Measurements from ENCODE around the gene RSPH6A. TPM values are rescaled to one million over a fixed set of nuclear protein-coding genes. Genes with fewer than 3 reads are reported as not detected.

Gene RSPH6A
- total RNA-seq, 4 donors from 2014 or later = 0.54 to 3.3 TPM; not detected in 2

DNA sequence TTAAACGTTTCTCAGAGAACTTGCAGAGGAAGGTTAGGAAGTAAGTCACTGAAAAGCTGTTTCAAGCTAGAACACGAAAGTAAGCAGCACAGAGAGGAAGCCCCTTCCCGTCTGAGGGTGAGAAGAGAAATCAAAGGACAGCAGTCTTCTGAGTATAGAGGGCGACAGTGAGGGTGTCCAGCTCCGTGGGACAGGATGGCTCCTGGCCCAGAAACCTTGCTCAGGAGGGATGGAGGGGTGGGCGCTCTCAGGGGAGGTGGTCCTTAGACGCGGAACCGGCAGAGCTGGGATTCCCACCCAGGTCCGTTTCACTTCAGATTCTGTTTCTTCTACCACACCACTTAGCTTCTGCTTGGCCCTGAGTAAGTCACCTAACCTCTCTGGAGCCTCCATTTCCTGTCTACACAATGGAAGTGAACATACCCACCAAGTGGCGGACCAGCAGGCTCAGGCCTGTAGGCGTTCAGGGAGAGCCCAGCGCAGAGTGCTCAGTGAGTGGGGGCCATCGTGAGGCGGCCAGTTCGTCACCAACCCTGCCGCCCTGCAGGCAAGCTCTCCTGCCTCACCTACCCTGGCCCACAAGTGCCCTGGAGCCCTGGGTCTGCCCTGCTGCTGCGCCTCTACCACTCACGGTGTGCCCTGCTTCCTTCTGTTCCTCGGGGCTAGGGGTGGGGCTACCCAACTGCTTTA lies 5.5 kb upstream of the RSPH6A start:
- peaks cover 0 to 6% (median 0%) of the 10 kb centered on the region in 4 donors for H3K4me1 ChIP-seq
- peaks cover 0 to 57% (median 0%) of the 10 kb centered on the region in 3 donors for H3K36me3 ChIP-seq
- H3K27me3 ChIP-seq = no peaks in the 10 kb centered on the region
- DNase-seq = no peak
- no peak for TF ChIP-seq POLR2A (IDR thresholded peaks at IDR 0.05)
- TF ChIP-seq, protein P1, sequence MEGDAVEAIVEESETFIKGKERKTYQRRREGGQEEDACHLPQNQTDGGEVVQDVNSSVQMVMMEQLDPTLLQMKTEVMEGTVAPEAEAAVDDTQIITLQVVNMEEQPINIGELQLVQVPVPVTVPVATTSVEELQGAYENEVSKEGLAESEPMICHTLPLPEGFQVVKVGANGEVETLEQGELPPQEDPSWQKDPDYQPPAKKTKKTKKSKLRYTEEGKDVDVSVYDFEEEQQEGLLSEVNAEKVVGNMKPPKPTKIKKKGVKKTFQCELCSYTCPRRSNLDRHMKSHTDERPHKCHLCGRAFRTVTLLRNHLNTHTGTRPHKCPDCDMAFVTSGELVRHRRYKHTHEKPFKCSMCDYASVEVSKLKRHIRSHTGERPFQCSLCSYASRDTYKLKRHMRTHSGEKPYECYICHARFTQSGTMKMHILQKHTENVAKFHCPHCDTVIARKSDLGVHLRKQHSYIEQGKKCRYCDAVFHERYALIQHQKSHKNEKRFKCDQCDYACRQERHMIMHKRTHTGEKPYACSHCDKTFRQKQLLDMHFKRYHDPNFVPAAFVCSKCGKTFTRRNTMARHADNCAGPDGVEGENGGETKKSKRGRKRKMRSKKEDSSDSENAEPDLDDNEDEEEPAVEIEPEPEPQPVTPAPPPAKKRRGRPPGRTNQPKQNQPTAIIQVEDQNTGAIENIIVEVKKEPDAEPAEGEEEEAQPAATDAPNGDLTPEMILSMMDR (IDR thresholded peaks at IDR 0.05) = no peak
- no peak overlapping the region for H3K27ac ChIP-seq
- no peaks in the 10 kb centered on the region for H3K9me3 ChIP-seq
- H3K4me3 ChIP-seq = no peak overlapping the region

DNA sequence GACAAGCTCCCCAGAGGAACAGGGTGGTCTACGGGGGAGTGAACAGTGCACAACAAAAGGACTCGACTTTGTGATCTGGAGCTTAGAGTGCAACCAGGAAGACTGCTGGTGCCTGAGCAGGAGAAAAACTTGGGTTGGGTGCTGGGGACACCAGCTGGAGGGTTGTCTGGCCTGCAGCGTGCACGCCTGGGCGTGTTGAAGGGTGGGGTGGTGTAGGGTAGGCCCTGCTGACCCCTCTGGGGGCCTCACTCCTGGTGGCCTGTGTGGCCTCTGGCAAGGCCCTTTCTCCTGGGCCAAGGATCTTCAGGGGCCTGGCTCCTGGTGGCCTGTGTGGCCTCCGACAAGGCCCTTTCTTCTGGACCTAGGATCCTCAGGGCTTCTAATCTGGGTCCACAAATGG lies 4.7 kb upstream of the RSPH6A start:
- TF ChIP-seq POLR2A (IDR thresholded peaks at IDR 0.05) = no peak
- TF ChIP-seq, protein P1 (IDR thresholded peaks at IDR 0.05) = no peak
- Histone ChIP-seq H3K27ac (no peak overlapping the region), H3K4me1 (peaks cover 0 to 14% (median 0%) of the 10 kb centered on the region in 4 donors), H3K9me3 (no peaks in the 10 kb centered on the region), H3K27me3 (no peaks in the 10 kb centered on the region), H3K4me3 (no peak overlapping the region), H3K36me3 (peaks cover 0 to 49% (median 0%) of the 10 kb centered on the region in 3 donors)
- no peak for DNase-seq

DNA sequence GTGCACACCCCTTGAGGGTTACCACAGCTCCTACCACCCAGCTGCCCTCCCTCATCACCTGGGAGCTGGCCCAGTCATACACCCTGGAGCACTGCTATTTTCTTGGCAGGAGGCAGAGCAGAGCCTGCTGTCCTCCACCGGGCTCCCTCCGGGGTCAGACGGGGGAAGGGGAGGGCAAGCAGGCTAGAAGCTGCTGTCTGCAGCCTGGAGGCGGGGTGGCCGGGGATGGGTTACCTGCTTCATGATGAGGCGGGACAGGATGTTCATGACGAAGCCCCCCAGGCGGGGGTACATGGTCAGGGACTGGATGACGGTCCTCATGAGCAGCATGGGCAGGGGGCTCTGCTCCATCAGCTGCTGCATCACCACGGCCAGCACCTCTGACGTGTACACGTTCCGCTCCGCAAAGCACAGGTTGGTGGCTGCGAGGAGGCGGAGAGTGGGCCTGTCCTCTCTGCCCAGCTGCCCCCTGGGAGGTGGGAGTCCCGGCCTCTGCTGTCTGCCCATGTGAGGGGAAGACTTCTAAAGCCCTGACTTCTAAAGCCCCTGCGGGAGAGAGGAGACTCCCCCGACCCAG lies 2.7 kb upstream of the RSPH6A start:
- H3K27ac ChIP-seq = no peak overlapping the region
- no peak for TF ChIP-seq POLR2A (IDR thresholded peaks at IDR 0.05)
- TF ChIP-seq, protein P1 (IDR thresholded peaks at IDR 0.05) = no peak
- H3K9me3 ChIP-seq = no peaks in the 10 kb centered on the region
- DNase-seq = no peak
- no peak overlapping the region for H3K4me3 ChIP-seq
- peaks cover 0 to 17% (median 0%) of the 10 kb centered on the region in 4 donors for H3K4me1 ChIP-seq
- peaks cover 0 to 34% (median 0%) of the 10 kb centered on the region in 3 donors for H3K36me3 ChIP-seq
- no peaks in the 10 kb centered on the region for H3K27me3 ChIP-seq

DNA sequence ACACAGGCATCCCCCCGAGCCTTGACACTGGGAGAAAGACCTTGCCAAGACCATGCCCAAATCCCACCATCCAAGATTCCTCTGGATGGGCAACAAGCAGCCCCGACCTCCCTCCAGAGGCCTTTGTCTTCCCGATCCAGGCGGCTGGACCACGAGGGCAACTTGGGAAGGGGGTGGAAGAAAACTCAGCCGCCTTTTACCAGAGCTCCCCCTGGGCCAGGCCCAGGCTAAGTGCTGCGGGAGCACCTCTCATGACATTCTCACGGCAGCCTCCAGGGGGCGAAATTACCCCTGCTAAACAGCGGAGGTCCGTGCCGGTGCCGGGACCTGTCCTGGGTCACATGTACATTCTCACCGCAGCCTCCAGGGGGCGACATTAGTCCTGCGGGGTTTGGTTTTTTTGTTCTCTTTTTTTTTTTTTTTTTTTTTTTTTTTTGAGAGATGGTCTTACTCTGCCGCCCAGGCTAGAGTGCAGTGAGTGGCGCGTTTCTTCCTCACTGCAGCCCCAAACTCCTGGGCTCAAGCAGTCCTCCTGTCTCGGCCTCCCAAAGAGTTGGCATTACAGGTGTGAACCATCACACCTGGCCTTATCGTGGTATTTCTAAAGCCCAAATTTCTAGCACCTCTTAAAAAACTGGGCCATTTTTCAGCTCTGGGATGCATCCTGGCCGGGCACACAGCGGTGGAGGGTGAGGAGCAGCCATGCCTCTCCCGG lies 2.1 kb upstream of the RSPH6A start:
- no peaks in the 10 kb centered on the region for H3K27me3 ChIP-seq
- no peak overlapping the region for H3K4me3 ChIP-seq
- H3K4me1 ChIP-seq = peaks cover 0 to 17% (median 0%) of the 10 kb centered on the region in 4 donors
- H3K27ac ChIP-seq = no peak overlapping the region
- TF ChIP-seq, protein P1 (IDR thresholded peaks at IDR 0.05) = peak; percentile 94 to 99 (median 98)
- TF ChIP-seq POLR2A (IDR thresholded peaks at IDR 0.05) = no peak
- DNase-seq = peak; percentile 93 to 97 (median 96)
- no peaks in the 10 kb centered on the region for H3K9me3 ChIP-seq
- peaks cover 0 to 28% (median 0%) of the 10 kb centered on the region in 3 donors for H3K36me3 ChIP-seq

DNA sequence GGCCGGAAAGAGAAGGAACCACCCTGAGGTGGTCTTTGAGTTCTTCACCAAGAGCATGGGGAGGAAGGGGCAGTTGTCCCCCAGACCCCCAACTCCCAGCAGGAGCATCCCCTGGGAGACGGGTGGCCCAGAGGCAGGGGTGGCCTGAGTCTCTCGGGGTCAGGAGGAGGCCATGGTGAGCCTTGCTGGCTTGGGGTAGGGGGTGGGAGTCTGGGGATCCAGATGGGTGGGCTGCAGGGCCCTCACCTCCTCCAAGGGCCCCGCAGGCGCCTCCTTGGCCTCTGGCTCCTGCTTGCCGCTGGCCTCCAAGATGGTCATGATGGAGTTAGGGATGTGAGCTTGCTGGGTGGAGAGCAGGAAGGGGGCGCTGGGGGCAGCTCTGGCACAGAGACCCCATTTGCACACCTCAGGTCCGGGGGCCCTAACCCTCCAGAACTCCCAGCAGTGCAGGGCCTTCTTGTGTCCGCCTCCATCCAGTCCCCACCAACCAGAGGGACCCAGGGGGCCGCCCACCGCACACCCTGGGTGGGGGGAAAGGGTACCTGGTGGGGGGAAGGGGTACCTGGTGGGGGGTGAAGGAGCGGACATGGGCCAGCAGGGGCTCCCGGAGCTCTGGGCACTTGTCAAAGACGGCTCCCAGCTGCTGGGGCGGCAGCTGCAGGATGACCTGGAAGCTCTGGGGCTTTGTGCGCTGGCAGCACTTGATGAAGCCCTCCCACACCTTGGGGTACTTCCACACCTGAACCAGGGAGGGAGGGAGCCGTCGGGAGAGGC lies 1.3 kb upstream of the RSPH6A start:
- no peak for DNase-seq
- Histone ChIP-seq H3K4me1 (peaks cover 0 to 17% (median 0%) of the 10 kb centered on the region in 4 donors), H3K9me3 (no peaks in the 10 kb centered on the region), H3K27me3 (no peaks in the 10 kb centered on the region), H3K27ac (no peak overlapping the region), H3K4me3 (no peak overlapping the region), H3K36me3 (peaks cover 0 to 24% (median 0%) of the 10 kb centered on the region in 3 donors)
- TF ChIP-seq, protein P1 (IDR thresholded peaks at IDR 0.05) = no peak
- TF ChIP-seq POLR2A (IDR thresholded peaks at IDR 0.05) = no peak
